Erythroblast (primary cell): ENCODE results near the gene C2orf42.

Source experiments
- DNase-seq, 2 experiments: peaks; one replicate each; lab custom pipeline; 2025; lab: John Stamatoyannopoulos, UW
- GATA1 ChIP-seq: IDR thresholded peaks from 2 replicates; pipeline ENCODE4 v1.6.1; 2011; ENCODE audit warnings: low read depth, mild to moderate bottlenecking, control low read depth, low read length, moderate library complexity
- POLR2A ChIP-seq: IDR thresholded peaks from 2 replicates; pipeline ENCODE4 v1.6.1; 2011; ENCODE audit warnings: mild to moderate bottlenecking, low read length

The C2orf42 gene

GRCh38 chr2:70128005-70128404, 62.8 kb downstream of the C2orf42 start:
- TF ChIP-seq GATA1 = no peak
- TF ChIP-seq POLR2A = no peak
- no peak for DNase-seq

DNA sequence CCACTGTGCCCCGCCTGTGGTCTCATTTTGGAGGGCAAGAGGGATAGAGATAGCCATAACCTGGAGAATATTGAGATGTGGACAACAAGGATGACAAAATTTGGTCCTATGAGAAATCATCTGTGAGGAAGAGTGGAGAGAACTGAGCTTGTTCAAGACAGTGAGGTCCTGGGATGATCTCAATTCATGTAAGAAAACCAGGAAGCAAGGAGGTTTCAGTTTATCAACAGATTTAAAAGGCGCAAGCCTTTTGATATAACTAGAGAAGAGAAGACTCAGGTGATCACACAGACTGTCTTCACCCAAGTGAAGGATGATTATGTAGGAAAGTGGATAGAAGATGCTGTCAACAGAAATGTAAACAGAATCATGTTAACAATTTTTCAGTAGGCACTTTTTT, 64.4 kb downstream of the C2orf42 start:
- no peak for DNase-seq
- TF ChIP-seq GATA1 = no peak
- no peak for TF ChIP-seq POLR2A

- no peak for TF ChIP-seq GATA1
- TF ChIP-seq POLR2A = no peak
- DNase-seq = no peak
Measured at GRCh38 chr2:70125498-70125898, 65.3 kb downstream of the C2orf42 start.

DNA sequence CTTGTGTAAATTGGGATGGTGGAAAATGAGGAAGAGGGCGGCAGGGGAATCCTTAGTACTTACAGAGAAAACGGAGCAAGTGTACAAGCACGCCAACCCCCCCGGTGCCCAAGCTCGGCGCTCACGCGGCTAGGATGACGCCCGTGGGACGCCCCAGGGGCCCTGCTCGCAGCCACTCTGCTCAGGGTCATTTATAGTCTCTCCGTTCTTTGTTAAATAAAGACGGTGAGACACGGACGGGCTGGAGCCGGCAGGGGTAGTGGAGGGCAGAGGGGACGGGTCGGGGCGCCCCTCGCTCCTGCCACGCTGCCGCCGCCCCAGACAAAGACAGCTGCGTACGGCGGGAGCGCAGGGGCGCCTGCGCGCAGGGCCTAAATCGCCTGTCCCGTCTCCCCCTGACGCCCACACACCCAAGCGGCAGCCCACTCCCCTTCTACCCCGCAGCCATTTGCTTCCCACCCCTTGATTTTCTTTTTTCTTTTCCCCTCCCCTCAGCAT, 65.8 kb downstream of the C2orf42 start:
- TF ChIP-seq GATA1 = no peak
- TF ChIP-seq POLR2A = peak; percentile 75

DNA sequence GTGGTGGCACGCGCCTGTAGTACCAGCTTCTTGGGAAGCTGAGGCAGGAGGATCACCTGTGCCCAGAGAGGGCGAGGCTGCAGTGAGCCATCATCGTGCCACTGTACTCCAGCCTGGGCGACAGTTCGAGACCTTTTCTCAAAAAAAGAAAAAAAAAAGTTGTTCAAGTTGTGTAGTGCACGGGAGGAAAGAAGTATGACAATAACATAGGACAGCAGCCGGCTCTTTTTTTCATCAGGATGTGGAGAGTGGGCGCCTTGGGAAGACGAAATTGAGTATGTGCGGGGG, 67.0 kb downstream of the C2orf42 start:
- TF ChIP-seq POLR2A (no peak), GATA1 (no peak)
- DNase-seq = no peak

More for the DNA sequence above, 65.8 kb downstream of the C2orf42 start:
- DNase-seq = peak; percentile 82 to 83

DNA sequence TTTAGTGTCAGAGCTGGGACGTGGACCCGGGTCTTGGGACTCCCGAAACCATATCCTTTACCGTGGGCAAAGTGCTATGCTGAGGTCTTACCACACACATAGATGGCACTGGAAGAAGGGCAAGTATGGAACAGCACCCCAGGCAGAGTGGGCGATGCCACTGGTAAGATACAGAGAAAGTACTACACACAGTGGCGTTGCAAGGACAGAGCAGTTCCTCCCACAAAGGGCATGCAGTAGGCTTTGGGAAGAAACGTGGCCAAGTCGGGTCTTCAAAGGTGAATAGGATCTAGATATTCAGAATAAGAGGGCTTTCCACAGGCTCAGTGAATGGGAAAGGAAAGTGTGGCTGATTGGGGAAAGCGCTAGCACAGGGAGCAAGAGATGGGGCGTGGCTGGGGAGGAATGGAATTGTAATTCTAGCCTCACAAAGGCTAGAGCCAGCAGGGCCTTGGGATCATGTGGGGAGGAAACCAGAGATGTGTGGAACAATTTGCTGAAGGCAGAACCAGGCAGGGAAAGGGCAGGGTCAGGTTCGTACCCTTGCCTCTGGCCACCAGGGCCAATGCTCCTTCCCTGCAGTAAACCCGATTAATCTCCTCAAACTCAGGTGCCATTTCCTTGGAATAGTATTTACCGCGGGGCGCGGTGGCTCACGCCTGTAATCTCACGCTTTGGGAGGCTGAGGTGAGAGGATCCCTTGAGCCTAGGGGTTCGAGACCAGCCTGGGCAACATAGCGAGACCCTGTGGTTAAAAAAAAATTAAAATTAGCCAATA, 67.6 kb downstream of the C2orf42 start:
- peak in 1 of 2 experiments; percentile 25 for DNase-seq
- TF ChIP-seq GATA1 (no peak), POLR2A (no peak)

GRCh38 chr2:70122470-70122869, 68.3 kb downstream of the C2orf42 start:
- TF ChIP-seq GATA1 = no peak
- TF ChIP-seq POLR2A = no peak
- DNase-seq = no peak

DNA sequence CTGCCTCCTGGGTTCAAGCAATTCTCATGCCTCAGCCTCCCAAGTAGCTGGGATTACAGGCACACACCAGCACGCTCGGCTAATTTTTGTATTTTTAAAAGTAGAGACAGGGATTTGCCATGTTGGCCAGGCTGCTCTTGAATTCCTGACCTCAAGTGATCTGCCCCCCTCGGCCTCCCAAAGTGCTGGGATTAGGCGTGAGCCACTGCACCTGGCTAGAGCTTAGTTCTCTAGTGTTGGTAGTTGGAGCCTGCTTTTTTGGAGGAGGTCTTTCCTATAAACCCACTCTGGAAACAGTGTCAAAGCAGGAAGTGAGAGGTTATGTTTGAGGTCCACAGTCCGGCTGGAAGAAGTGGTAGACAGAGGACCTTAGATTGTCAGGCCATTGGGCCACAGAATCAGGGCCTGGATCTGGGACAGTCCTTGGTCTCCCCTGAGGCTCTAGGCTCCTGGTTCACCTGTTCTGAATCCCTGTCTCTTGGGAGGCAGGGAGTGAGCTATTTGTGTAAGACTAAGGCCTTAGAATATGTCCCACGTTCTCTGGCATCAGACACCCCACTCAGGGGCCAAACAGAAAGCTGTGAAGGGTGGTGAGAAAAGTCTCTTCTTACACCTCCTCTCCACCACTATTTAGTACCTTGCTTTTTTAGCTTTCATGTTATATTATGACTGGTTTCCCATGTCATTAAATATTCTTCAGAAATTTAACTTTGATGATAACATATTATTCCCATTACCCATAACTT, 69.0 kb downstream of the C2orf42 start:
- no peak for DNase-seq
- TF ChIP-seq POLR2A (no peak), GATA1 (no peak)

GRCh38 chr2:70118798-70119454, 71.9 kb downstream of the C2orf42 start:
- TF ChIP-seq GATA1 = no peak
- no peak for TF ChIP-seq POLR2A

DNA sequence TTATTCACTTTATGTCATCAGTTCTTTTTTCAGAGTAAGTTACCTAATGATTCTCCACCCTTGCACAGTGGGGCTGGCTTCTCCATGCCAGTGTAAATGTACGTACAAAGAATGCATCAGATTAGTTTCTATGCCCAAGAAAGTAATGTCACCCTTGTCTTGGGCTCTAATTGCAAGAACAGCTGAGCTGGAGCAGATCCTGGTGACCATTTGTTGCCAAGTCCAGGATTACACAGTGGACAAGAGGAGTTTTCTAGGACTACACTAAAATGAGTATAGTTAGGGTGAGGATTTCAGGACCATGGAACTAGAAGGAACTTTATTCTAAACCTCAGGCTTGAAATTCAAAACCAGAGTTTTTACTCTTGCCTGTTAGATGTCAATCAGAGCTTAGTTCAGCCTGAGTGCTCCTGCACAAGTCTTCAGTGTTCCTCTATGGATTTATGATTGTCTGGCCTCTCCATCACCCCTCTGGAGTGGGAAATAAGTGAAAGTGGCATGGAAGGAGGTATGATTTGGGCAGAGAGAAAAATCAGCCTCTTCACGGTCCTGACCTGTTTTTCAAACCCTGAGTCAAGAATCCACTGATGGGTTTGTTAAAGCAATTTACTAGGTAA, 73.8 kb downstream of the C2orf42 start:
- no peak for DNase-seq
- TF ChIP-seq POLR2A (no peak), GATA1 (no peak)

More at GRCh38 chr2:70118798-70119454, 71.9 kb downstream of the C2orf42 start:
- DNase-seq = peak in 1 of 2 experiments; percentile 62

- DNase-seq = peak in 1 of 2 experiments; percentile 25
- no peak for TF ChIP-seq GATA1
- TF ChIP-seq POLR2A = no peak
Measured at GRCh38 chr2:70115646-70116442, 75.0 kb downstream of the C2orf42 start.

- no peak for DNase-seq
- TF ChIP-seq POLR2A (no peak), GATA1 (no peak)
Measured at GRCh38 chr2:70113359-70114070, 77.3 kb downstream of the C2orf42 start.
